Measurements from ENCODE around the gene MAGI2. TPM values are rescaled to one million over a fixed set of nuclear protein-coding genes. Genes with fewer than 3 reads are reported as not detected.

The MAGI2 gene
- total RNA-seq, 4 donors from 2014 or later: 0.90 to 2.4 (median 0.99) TPM

DNA sequence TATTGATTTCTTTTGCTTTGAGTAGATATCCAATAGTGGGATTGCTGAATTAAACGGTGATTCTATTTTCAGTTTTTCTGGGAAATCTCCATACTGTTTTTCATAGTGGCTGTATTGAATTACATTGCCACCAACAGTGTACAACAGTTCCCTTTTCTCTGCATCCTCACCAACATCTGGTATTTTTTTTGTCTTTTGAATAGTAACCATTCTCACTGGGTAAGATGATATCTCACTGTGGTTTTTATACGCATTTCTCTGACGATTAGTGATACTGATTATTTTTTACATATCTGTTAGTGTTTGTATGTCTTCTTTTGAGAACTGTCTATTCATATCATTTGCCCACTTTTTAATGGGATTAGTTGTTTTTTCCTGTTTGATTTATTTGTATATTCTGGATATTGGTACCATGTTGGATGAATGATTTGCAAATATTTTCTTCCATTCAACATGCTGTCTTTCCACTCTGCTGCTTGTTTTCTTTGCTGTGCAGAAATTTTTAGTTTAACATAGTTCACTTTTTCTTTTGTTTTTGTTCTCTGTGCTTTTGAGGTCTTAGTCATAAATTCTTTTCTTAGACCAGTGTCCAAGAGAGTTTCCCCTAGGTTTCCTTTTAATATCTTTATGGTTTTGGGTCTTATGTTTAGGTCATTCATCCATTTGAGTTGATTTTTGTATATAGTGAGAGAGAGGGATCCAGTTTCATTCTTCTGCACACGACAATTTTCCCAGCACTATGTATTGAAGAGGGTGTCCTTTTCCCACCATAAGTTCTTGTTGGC is 1070.2 kb downstream of the MAGI2 start:
- Histone ChIP-seq H3K4me1 (peaks cover 0 to 13% of the 10 kb centered on the region in 2 donors), H3K27me3 (no peaks in the 10 kb centered on the region), H3K27ac (no peak overlapping the region), H3K4me3 (no peak overlapping the region), H3K36me3 (no peaks in the 10 kb centered on the region), H3K9me3 (no peaks in the 10 kb centered on the region)
- intact Hi-C loops (cut with DNase I; ENCODE audit: low total_unique reads): no loop called here
- ATAC-seq: no peak
- DNase-seq: no peak
- no peak for TF ChIP-seq CTCF (IDR thresholded peaks at IDR 0.05 in 4 of 5, conservative IDR thresholded peaks at IDR 0.05 in 1 of 5)
- TF ChIP-seq POLR2A (IDR thresholded peaks at IDR 0.05): no peak
- in situ Hi-C loops (cut with MboI; ENCODE audit: low sequenced_read_pairs in 4 of 4): no loop called here

- H3K27ac ChIP-seq: no peak overlapping the region
- no peak overlapping the region for H3K4me3 ChIP-seq
- peaks cover 0 to 7% of the 10 kb centered on the region in 2 donors for H3K4me1 ChIP-seq
- TF ChIP-seq POLR2A (IDR thresholded peaks at IDR 0.05) (no peak), CTCF (IDR thresholded peaks at IDR 0.05 in 4 of 5, conservative IDR thresholded peaks at IDR 0.05 in 1 of 5) (no peak)
- intact Hi-C loops (cut with DNase I; ENCODE audit: low total_unique reads): no loop called here
- no peaks in the 10 kb centered on the region for H3K36me3 ChIP-seq
- H3K27me3 ChIP-seq: no peaks in the 10 kb centered on the region
- no peaks in the 10 kb centered on the region for H3K9me3 ChIP-seq
- ATAC-seq: peak in 1 of 2 donors; percentile 62
- in situ Hi-C loops (cut with MboI; ENCODE audit: low sequenced_read_pairs in 4 of 4): no loop called here
- DNase-seq: no peak
Measured at GRCh38 chr7:78379148-78379547, 1074.3 kb downstream of the MAGI2 start.

DNA sequence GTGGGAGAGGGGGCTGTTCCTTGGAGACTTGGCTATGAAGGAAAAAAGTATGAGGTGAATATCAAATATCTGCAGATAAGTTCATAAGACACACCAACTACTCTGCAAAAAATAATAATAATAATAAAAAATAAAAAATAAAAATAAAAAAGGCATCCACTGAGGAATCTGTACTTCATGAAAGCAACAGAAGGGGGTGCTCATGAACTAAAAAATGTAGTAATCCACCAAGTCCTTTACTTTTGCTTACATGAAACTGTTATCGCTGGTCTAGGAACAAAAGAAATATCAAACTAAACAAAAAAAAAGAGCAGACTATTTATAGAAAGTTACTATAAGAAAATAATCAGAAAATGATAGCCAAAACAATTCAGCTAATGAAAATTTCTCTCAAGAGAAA is 1075.9 kb downstream of the MAGI2 start:
- intact Hi-C loops (cut with DNase I; ENCODE audit: low total_unique reads) (no loop called here), in situ Hi-C loops (cut with MboI; ENCODE audit: low sequenced_read_pairs in 4 of 4) (no loop called here)
- Histone ChIP-seq H3K4me3 (no peak overlapping the region), H3K27ac (no peak overlapping the region), H3K4me1 (peaks cover 0 to 7% of the 10 kb centered on the region in 2 donors), H3K27me3 (no peaks in the 10 kb centered on the region), H3K9me3 (no peaks in the 10 kb centered on the region), H3K36me3 (no peaks in the 10 kb centered on the region)
- ATAC-seq: no peak
- no peak for DNase-seq
- TF ChIP-seq POLR2A (IDR thresholded peaks at IDR 0.05) (no peak), CTCF (IDR thresholded peaks at IDR 0.05 in 4 of 5, conservative IDR thresholded peaks at IDR 0.05 in 1 of 5) (no peak)

GRCh38 chr7:78370936-78371335 is 1082.5 kb downstream of the MAGI2 start:
- no peaks in the 10 kb centered on the region for H3K27me3 ChIP-seq
- H3K9me3 ChIP-seq: no peaks in the 10 kb centered on the region
- intact Hi-C loops (cut with DNase I; ENCODE audit: low total_unique reads): no loop called here
- no peak overlapping the region for H3K27ac ChIP-seq
- no peaks in the 10 kb centered on the region for H3K36me3 ChIP-seq
- TF ChIP-seq CTCF (IDR thresholded peaks at IDR 0.05 in 4 of 5, conservative IDR thresholded peaks at IDR 0.05 in 1 of 5): no peak
- TF ChIP-seq POLR2A (IDR thresholded peaks at IDR 0.05): no peak
- no peak overlapping the region for H3K4me3 ChIP-seq
- DNase-seq: no peak
- H3K4me1 ChIP-seq: no peaks in the 10 kb centered on the region
- in situ Hi-C loops (cut with MboI; ENCODE audit: low sequenced_read_pairs in 4 of 4): no loop called here
- ATAC-seq: no peak
